A549 (cell line): ENCODE results near the gene SYT12. TPM values are rescaled to one million over a fixed set of nuclear protein-coding genes. Genes with fewer than 3 reads are reported as not detected.

ENCODE experiments used
- ATAC-seq, 2 experiments: fragments of 200-7000 bp in 1 of 2; fragments of >200 bp in 1 of 2; cut with Nextera tagmentation in 1 of 2; cut with Tn5 transposase in 1 of 2; 3 replicates each; pipeline versions ENCODE4 v1.8.0 to v1.9.1; 2018 to 2020; ENCODE audit warnings: mild to moderate bottlenecking in 1 of 2, moderate library complexity in 1 of 2
- CTCF ChIA-PET: fragments of 300-600 bp; sonication (Branson Sonifier 250); formaldehyde crosslinking; extraction: SDS; loops from one replicate; lab custom pipeline; 2021; ENCODE audit warnings: antibody characterized with exemption, inconsistent platforms; lab: Yijun Ruan, JAX
- POLR2A ChIA-PET: fragments of 350-600 bp; formaldehyde crosslinking; extraction: SDS; loops from one replicate; lab custom pipeline; 2021; ENCODE audit warnings: antibody characterized with exemption, inconsistent platforms; lab: Yijun Ruan, JAX
- DNase-seq, 2 experiments: peaks; one replicate each; pipeline versions ENCODE4 v3.0.0 to v3.0.0-alpha.2; 2011 to 2016; ENCODE audit warnings: low read depth in 1 of 2, low spot score in 1 of 2
- FAIRE-seq: peaks from 2 replicates; lab custom pipeline; 2011; peaks lifted over from hg19 to GRCh38; lab: Jason Lieb, UNC
- H3K27ac ChIP-seq, 2 experiments: fragments of >200 bp; sonication (Bioruptor Twin); formaldehyde crosslinking; 3 replicates each; pipeline ENCODE4 v1.5.1; 2016 to 2017
- H3K4me1 ChIP-seq: fragments of >200 bp; sonication (Bioruptor Twin); formaldehyde crosslinking; 3 replicates; pipeline ENCODE4 v1.6.1; 2016
- H3K4me2 ChIP-seq: fragments of >200 bp; sonication (Bioruptor Twin); formaldehyde crosslinking; 3 replicates; pipeline ENCODE4 v1.6.1; 2016
- H3K4me3 ChIP-seq: fragments of >200 bp; sonication (Bioruptor Twin); formaldehyde crosslinking; 3 replicates; pipeline ENCODE4 v1.5.1; 2016
- H3K9me3 ChIP-seq: fragments of >200 bp; sonication (Bioruptor Twin); formaldehyde crosslinking; 3 replicates; pipeline ENCODE4 v1.6.1; 2016
- BCL3 ChIP-seq: fragments of >200 bp; sonication (Bioruptor Twin); formaldehyde crosslinking; IDR thresholded peaks from 3 replicates; pipeline ENCODE4 v1.6.1; 2016
- BHLHE40 ChIP-seq: IDR thresholded peaks from 2 replicates; pipeline ENCODE4 v1.6.1; 2012; ENCODE audit warnings: low read depth, low read length, inconsistent platforms
- CEBPB ChIP-seq, 2 experiments: fragments of >200 bp in 1 of 2; sonication (Bioruptor Twin) in 1 of 2; formaldehyde crosslinking in 1 of 2; IDR thresholded peaks; 2 replicates each; pipeline ENCODE4 v1.6.1; 2012 to 2016
- CHD4 ChIP-seq: fragments of 200-600 bp; sonication (generic); IDR thresholded peaks from 2 replicates; pipeline ENCODE4 v1.6.1; 2016; ENCODE audit warnings: antibody characterized with exemption, mild to moderate bottlenecking, borderline replicate concordance
- E2F6 ChIP-seq: IDR thresholded peaks from 2 replicates; pipeline ENCODE4 v1.6.1; 2012; ENCODE audit warnings: low read depth, borderline replicate concordance
- FOSL2 ChIP-seq, 2 experiments: fragments of 450-650 bp in 1 of 2; fragments of >200 bp in 1 of 2; sonication (Bioruptor Twin) in 1 of 2; formaldehyde crosslinking; IDR thresholded peaks; 2 replicates each; pipeline versions ENCODE4 v1.5.0 to v1.6.1; 2016 to 2020; ENCODE audit warnings: mild to moderate bottlenecking in 1 of 2, moderate library complexity in 1 of 2
- HES2 ChIP-seq: fragments of >200 bp; sonication (Bioruptor Twin); formaldehyde crosslinking; IDR thresholded peaks from 2 replicates; pipeline ENCODE4 v1.6.1; 2016
- HOXA7 ChIP-seq: fragments of 250-450 bp; sonication (Bioruptor Pico); IDR thresholded peaks from 2 replicates; pipeline ENCODE4 v1.5.0; 2020; ENCODE audit warnings: mild to moderate bottlenecking, moderate library complexity
- HOXB13 ChIP-seq: fragments of 250-450 bp; sonication (Bioruptor Pico); IDR thresholded peaks from 2 replicates; pipeline ENCODE4 v1.5.0; 2020; ENCODE audit warnings: low read depth, mild to moderate bottlenecking, moderate library complexity
- HOXB5 ChIP-seq: fragments of 250-450 bp; sonication (Bioruptor Pico); IDR thresholded peaks from 2 replicates; pipeline ENCODE4 v1.5.0; 2020; ENCODE audit warnings: mild to moderate bottlenecking, moderate library complexity
- KDM5A ChIP-seq: fragments of 200-600 bp; sonication (generic); IDR thresholded peaks from 2 replicates; pipeline ENCODE4 v1.6.1; 2016; ENCODE audit warnings: antibody characterized with exemption, mild to moderate bottlenecking
- MAFK ChIP-seq: fragments of 450-650 bp; IDR thresholded peaks from 2 replicates; pipeline ENCODE4 v1.6.1; 2014; ENCODE audit not compliant: partially characterized antibody
- MAX ChIP-seq: IDR thresholded peaks from 2 replicates; pipeline ENCODE4 v1.6.1; 2012
- MAZ ChIP-seq: fragments of 150-350 bp; IDR thresholded peaks from 2 replicates; pipeline ENCODE4 v1.6.1; 2014; ENCODE audit warnings: antibody characterized with exemption, low read depth, low read length, borderline replicate concordance
- NFE2L2 ChIP-seq: fragments of 150-350 bp; conservative IDR thresholded peaks from 2 replicates; pipeline ENCODE4 v1.6.1; 2014; ENCODE audit warnings: low read length
- NR3C1 ChIP-seq: fragments of >200 bp; sonication (Bioruptor Twin); formaldehyde crosslinking; IDR thresholded peaks from 3 replicates; pipeline ENCODE4 v1.6.1; 2017
- RNF2 ChIP-seq: fragments of 200-600 bp; sonication (generic); IDR thresholded peaks from 2 replicates; pipeline ENCODE4 v1.6.1; 2016; ENCODE audit warnings: low read depth, mild to moderate bottlenecking, antibody characterized with exemption, moderate library complexity, borderline replicate concordance
- USF2 ChIP-seq: fragments of 450-650 bp; IDR thresholded peaks from 2 replicates; pipeline ENCODE4 v1.6.1; 2014; ENCODE audit warnings: antibody characterized with exemption
- ZSCAN20 ChIP-seq: fragments of 250-450 bp; sonication (Bioruptor Pico); IDR thresholded peaks from 2 replicates; pipeline ENCODE4 v1.8.0; 2022; ENCODE audit warnings: mild to moderate bottlenecking, moderate library complexity
- WGBS: methylation state at CpG from one replicate; pipeline ENCODE4 v1.1.6; 2017; ENCODE audit errors: missing lambda C conversion rate; 5-methylcytosine and 5-hydroxymethylcytosine counted together
- polyA plus RNA-seq, 4 experiments: library from polyadenylated mRNA; depleted of rRNA in 3 of 4; stranded (reverse); fragments of >200 nt; fragmentation: RNase III in 1 of 4; extraction: RNeasy Plus Mini Kit Qiagen cat#74134 plus additional on column Dnase treatment in 1 of 4; gene quantifications; 2 replicates in 3 of 4; 3 replicates in 1 of 4; pipeline ENCODE4 v1.2.3, GENCODE V29; 2011 to 2017
- TF ChIP-seq, protein P1 (sequence below): fragments of 250-450 bp; sonication (Bioruptor Pico); IDR thresholded peaks from 2 replicates; pipeline ENCODE4 v1.5.0; 2021; ENCODE audit warnings: mild to moderate bottlenecking, moderate library complexity, borderline replicate concordance
- TF ChIP-seq, protein P2 (sequence below): fragments of >200 bp; sonication (Bioruptor Twin); formaldehyde crosslinking; IDR thresholded peaks from 3 replicates; pipeline ENCODE4 v1.5.1; 2016

SYT12 gene
- polyA plus RNA-seq, 2 of the 4 experiments (the other 2 are of a cell fraction) = 1.4 to 9.6 TPM

DNA sequence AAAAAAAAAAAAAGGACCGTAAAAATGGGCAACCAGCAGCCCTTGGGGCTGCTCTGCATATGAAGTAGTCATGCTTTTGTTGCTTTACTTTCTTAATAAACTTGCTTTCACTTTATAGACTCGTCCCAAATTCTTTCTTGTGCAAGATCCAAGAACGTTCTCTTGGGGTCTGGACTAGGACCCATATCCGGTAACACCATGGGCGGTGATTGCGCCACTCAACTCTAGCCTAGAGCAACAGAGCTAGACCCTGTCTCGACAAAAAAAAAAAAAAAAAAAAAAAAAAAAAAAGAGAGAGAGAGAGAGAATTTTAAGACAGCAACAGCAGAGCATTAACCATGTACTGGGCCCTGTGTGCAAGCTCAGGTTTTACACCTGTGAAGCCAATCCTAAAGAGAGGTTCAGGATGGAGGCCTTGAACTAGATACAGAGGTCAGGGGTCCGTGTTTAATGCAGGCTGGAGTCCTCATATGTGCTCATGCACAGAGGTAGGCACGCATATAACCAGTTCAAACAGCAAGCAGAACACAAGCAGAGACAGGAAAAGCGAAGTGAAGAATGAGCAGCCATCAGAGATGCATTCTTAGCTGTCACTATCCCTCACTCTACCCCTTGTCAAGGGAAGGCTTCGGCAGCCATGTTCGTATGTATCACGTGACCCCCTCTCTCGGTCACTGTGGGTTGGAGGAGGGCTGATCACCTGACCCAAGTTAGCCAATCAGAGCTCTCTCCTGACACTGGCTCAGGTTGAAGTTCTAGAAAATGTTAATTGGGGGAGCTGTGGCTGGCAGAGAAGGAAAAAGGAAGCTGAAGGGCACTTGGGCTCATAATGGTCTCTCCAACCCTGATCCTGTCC, 16.7 kb upstream of the SYT12 start:
- Histone ChIP-seq H3K4me2 (peak overlapping the region; percentile 37; the same call in 2 of the 3 replicates), H3K9me3 (no peaks in the 10 kb centered on the region), H3K4me1 (no peaks in the 10 kb centered on the region), H3K27ac (peak overlapping the region in 1 of 2 experiments; percentile 68; a peak in 3 of 6 replicates), H3K4me3 (no peak overlapping the region)
- WGBS = 66% methylated on average over 14 of the region's 14 CpGs
- TF ChIP-seq FOSL2 (IDR thresholded peaks at IDR 0.05) = no peak
- 0 out of 2 replicates have a peak, but pooled peaks have one; percentile 3 for TF ChIP-seq FOSL2 (CRISPR knock-in tag; IDR thresholded peaks at IDR 0.05)
- TF ChIP-seq BCL3 = no peak
- no peak for TF ChIP-seq HOXB13 (CRISPR knock-in tag)
- no peak for TF ChIP-seq ZSCAN20 (CRISPR knock-in tag)
- no peak for TF ChIP-seq HOXA7 (CRISPR knock-in tag)
- TF ChIP-seq CEBPB (IDR thresholded peaks at IDR 0.05) = no peak
- no peak for TF ChIP-seq NR3C1
- no peak for TF ChIP-seq HES2
- TF ChIP-seq E2F6 = no peak
- TF ChIP-seq HOXB5 (CRISPR knock-in tag) = peak; percentile 15; the same call in 1 of the 2 replicates
- no peak for TF ChIP-seq BHLHE40
- TF ChIP-seq RNF2 = no peak
- TF ChIP-seq MAFK = no peak
- TF ChIP-seq, protein P1, sequence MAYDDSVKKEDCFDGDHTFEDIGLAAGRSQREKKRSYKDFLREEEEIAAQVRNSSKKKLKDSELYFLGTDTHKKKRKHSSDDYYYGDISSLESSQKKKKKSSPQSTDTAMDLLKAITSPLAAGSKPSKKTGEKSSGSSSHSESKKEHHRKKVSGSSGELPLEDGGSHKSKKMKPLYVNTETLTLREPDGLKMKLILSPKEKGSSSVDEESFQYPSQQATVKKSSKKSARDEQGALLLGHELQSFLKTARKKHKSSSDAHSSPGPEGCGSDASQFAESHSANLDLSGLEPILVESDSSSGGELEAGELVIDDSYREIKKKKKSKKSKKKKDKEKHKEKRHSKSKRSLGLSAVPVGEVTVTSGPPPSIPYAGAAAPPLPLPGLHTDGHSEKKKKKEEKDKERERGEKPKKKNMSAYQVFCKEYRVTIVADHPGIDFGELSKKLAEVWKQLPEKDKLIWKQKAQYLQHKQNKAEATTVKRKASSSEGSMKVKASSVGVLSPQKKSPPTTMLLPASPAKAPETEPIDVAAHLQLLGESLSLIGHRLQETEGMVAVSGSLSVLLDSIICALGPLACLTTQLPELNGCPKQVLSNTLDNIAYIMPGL (CRISPR knock-in tag) = no peak
- no peak for TF ChIP-seq CHD4
- TF ChIP-seq NFE2L2 = no peak
- TF ChIP-seq MAX = no peak
- TF ChIP-seq, protein P2, sequence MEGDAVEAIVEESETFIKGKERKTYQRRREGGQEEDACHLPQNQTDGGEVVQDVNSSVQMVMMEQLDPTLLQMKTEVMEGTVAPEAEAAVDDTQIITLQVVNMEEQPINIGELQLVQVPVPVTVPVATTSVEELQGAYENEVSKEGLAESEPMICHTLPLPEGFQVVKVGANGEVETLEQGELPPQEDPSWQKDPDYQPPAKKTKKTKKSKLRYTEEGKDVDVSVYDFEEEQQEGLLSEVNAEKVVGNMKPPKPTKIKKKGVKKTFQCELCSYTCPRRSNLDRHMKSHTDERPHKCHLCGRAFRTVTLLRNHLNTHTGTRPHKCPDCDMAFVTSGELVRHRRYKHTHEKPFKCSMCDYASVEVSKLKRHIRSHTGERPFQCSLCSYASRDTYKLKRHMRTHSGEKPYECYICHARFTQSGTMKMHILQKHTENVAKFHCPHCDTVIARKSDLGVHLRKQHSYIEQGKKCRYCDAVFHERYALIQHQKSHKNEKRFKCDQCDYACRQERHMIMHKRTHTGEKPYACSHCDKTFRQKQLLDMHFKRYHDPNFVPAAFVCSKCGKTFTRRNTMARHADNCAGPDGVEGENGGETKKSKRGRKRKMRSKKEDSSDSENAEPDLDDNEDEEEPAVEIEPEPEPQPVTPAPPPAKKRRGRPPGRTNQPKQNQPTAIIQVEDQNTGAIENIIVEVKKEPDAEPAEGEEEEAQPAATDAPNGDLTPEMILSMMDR = no peak
- TF ChIP-seq KDM5A = no peak
- TF ChIP-seq USF2 = peak; percentile 99
- no peak for TF ChIP-seq MAZ
- ATAC-seq = peak; percentile 74 to 91; a peak in 5 of 6 replicates
- POLR2A ChIA-PET = no interaction called here
- peak; percentile 91 to 92 for DNase-seq
- CTCF ChIA-PET = interaction anchor here (0.5 to 1.8 kb wide), 6 partner anchors 11 to 340 kb away, joined by 3 to 7 read pairs (median 6); partner anchors contain the start of gene SYT12
- FAIRE-seq = no peak
